Pancreas (tissue), 10 donors: ENCODE data around the gene CLSTN2. TPM values are rescaled to one million over a fixed set of nuclear protein-coding genes. Genes with fewer than 3 reads are reported as not detected.
"Not testable (repeated sequence)": the region's sequence is repeated elsewhere in the genome, so short reads cannot be mapped to it uniquely, and the experiment has no call there.

ENCODE experiments used
- ATAC-seq, 4 donors: fragments of 200-7000 bp; cut with Tn5 transposase; one replicate each; pipeline versions ENCODE4 v1.8.0 to v1.9.1; 2020; ENCODE audit warnings: mild to moderate bottlenecking in 4 of 4, moderate library complexity in 4 of 4
- DNase-seq, 6 donors: peaks; one replicate each; pipeline ENCODE4 v3.0.0-alpha.2; 2020
- FAIRE-seq: peaks from 2 replicates; lab custom pipeline; 2012; peaks lifted over from hg19 to GRCh38; lab: Jason Lieb, UNC
- H3K27ac ChIP-seq, 4 donors: fragments of 200-600 bp; sonication (generic); 1 replicate in 3 of 4; 2 replicates in 1 of 4; pipeline versions ENCODE4 v1.5.0 to v1.8.0; 2020
- H3K27me3 ChIP-seq, 4 donors: fragments of 200-600 bp; one replicate each; pipeline ENCODE4 v1.8.0; 2021
- H3K36me3 ChIP-seq, 3 donors: fragments of 200-600 bp; sonication (generic) in 1 of 3; one replicate each; pipeline versions ENCODE4 v1.5.0 to v1.8.0; 2020 to 2021
- H3K4me1 ChIP-seq, 3 donors: fragments of 200-600 bp; one replicate each; pipeline ENCODE4 v1.8.0; 2021
- H3K4me3 ChIP-seq, 4 donors: fragments of 200-600 bp; sonication (generic) in 2 of 4; one replicate each; pipeline versions ENCODE4 v1.5.0 to v1.8.0; 2020 to 2021
- H3K9me3 ChIP-seq, 4 donors: fragments of 200-600 bp; one replicate each; pipeline ENCODE4 v1.8.0; 2021
- WGBS, 2 donors: extraction: QIAGEN DNeasy Blood & Tissue Kit; methylation state at CpG; one replicate each; pipeline ENCODE4 v1.1.7; 2013; 5-methylcytosine and 5-hydroxymethylcytosine counted together
- intact Hi-C, 3 donors: fragments of 100-400 bp; cut with DNase I; formaldehyde crosslinking; loops; one replicate each; pipeline versions ENCODE4 v1.11.1 to v1.14.2; 2022
- polyA plus RNA-seq, 2 donors: library from polyadenylated mRNA; stranded (reverse); fragments of 200-250 nt; gene quantifications; one replicate each; pipeline ENCODE4 v1.2.3, GENCODE V29; 2013
- total RNA-seq, 6 donors: library from RNA; stranded (reverse); fragmentation: NEBNext Ultra II Directional in 4 of 6; extraction: Animal tissue kit (Norgen Biotek cat#: 25700) in 4 of 6; gene quantifications; one replicate each; pipeline versions ENCODE4 v1.2.1 to v1.2.4, GENCODE V29; 2021 to 2023
- TF ChIP-seq, protein P1 (sequence below), 4 donors: fragments of 200-600 bp; sonication (generic) in 3 of 4; IDR thresholded peaks; one replicate each; pipeline versions ENCODE4 v1.5.0 to v1.8.0; 2021; ENCODE audit warnings: antibody characterized with exemption in 4 of 4
- donor health status: healthy with polysubstance abuse.
- donor health status: DM: no; HTN: no; CAD: no; lungs with moderate emphysema.
- donor health status: DM: no; HTN: no; CAD: no.
- donor health status: control.
- donor health status: control.
- donor health status: Bipolar disorder and iron deficiency.
- donor health status: DM: yes; HTN: yes; CAD: no.
- donor health status: DM: no; HTN: no; CAD: no.
- donor health status: DM: no; HTN: no; CAD: no.
- donor health status: DM: yes; HTN: yes; CAD: no.

CLSTN2 gene
- total and polyA plus RNA-seq, 8 donors = 0.65 to 9.3 (median 2.9) TPM

DNA sequence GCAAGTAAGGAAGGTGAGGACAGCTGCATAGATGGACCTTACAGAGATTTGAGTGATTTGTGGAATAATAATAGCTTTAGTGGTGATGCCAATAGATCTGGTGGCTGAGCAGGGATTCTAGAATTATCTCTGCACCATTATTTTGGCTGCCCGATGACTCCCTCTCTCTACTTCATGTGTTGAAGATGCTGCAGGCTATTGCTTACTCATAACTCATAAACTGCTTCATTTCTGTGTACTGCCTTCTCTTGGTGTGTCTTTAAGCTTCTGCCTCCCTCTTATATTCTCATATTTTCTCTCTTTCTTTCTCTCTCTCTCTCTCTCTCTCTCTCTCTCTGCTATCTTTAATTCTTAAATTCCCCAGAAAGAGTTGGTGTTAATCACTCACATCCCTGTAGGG is 486.9 kb downstream of the CLSTN2 start:
- intact Hi-C loops = no loop called here

GRCh38 chr3:140423146-140423545 is 488.2 kb downstream of the CLSTN2 start:
- WGBS, 2 donors = 95% methylated on average over 4 of the region's 4 CpGs
- peaks cover 0 to 2% (median 0%) of the 10 kb centered on the region in 3 donors for H3K4me1 ChIP-seq
- TF ChIP-seq, protein P1, sequence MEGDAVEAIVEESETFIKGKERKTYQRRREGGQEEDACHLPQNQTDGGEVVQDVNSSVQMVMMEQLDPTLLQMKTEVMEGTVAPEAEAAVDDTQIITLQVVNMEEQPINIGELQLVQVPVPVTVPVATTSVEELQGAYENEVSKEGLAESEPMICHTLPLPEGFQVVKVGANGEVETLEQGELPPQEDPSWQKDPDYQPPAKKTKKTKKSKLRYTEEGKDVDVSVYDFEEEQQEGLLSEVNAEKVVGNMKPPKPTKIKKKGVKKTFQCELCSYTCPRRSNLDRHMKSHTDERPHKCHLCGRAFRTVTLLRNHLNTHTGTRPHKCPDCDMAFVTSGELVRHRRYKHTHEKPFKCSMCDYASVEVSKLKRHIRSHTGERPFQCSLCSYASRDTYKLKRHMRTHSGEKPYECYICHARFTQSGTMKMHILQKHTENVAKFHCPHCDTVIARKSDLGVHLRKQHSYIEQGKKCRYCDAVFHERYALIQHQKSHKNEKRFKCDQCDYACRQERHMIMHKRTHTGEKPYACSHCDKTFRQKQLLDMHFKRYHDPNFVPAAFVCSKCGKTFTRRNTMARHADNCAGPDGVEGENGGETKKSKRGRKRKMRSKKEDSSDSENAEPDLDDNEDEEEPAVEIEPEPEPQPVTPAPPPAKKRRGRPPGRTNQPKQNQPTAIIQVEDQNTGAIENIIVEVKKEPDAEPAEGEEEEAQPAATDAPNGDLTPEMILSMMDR (IDR thresholded peaks at IDR 0.05) = no peak
- intact Hi-C loops = no loop called here
- H3K36me3 ChIP-seq = no peaks in the 10 kb centered on the region
- ATAC-seq (no peak), DNase-seq (no peak), FAIRE-seq (no peak)
- no peaks in the 10 kb centered on the region for H3K27me3 ChIP-seq
- no peak overlapping the region for H3K4me3 ChIP-seq
- no peaks in the 10 kb centered on the region for H3K9me3 ChIP-seq
- no peak overlapping the region for H3K27ac ChIP-seq

More for the DNA sequence above, 486.9 kb downstream of the CLSTN2 start:
- Histone ChIP-seq H3K36me3 (no peaks in the 10 kb centered on the region), H3K4me3 (no peak overlapping the region), H3K27ac (peak overlapping the region in 1 of 4 donors; percentile 27), H3K9me3 (no peaks in the 10 kb centered on the region), H3K4me1 (peaks cover 0 to 2% (median 0%) of the 10 kb centered on the region in 3 donors), H3K27me3 (no peaks in the 10 kb centered on the region)
- TF ChIP-seq, protein P1 (IDR thresholded peaks at IDR 0.05) = no peak
- no peak for FAIRE-seq
- WGBS, 2 donors = 92 to 100% methylated on average over 1 of the region's 1 CpG
- no peak for DNase-seq
- no peak for ATAC-seq

DNA sequence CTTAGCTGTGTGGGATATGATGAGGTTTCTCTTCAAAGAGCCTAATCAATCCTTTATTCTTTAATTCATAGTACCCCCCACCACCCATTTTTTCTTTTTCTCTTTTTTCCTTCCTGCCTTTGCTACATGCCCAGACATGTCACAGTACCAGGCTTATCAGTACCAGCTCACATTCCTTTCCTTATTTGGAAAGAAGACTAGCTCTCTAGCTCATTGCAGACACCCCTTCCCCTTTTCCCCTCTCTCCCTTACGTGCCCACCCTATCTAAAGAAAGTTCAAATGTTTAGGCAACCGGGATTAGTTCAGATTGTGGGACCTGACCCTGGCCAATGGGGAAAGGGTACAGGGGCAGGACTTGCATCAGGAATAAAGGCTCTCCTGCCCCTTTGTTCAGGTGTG is 488.6 kb downstream of the CLSTN2 start:
- H3K27ac ChIP-seq, H3K36me3 ChIP-seq, intact Hi-C loops, H3K4me3 ChIP-seq, H3K27me3 ChIP-seq, ATAC-seq, FAIRE-seq, H3K4me1 ChIP-seq, DNase-seq, H3K9me3 ChIP-seq: not testable (repeated sequence)
- 69 to 71% methylated on average over 2 of the region's 2 CpGs for WGBS, 2 donors

DNA sequence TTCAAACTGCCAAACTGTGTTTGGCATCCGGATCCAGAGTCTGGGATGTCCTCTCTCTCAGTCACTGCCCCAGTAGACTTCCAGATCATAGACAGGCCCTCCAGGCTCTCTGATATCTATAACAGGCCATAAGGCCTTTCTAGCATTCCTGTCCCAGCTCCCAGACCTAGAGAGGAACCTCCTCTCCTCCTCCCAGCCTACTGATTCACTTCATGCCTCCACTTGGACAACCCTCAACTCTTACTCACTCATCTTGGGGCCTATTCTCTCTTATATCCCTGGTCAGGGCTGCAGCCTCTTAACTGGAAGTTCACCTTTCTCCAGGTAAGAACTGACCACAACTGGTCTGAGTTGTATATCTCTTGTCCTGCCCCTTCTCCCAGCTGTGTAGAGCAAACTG is 489.2 kb downstream of the CLSTN2 start:
- WGBS, 2 donors = 87 to 96% methylated on average over 1 of the region's 1 CpG
- peaks cover 0 to 2% (median 0%) of the 10 kb centered on the region in 3 donors for H3K4me1 ChIP-seq
- no peak overlapping the region for H3K4me3 ChIP-seq
- TF ChIP-seq, protein P1 (IDR thresholded peaks at IDR 0.05) = no peak
- DNase-seq (no peak), ATAC-seq (no peak), FAIRE-seq (no peak)
- H3K27ac ChIP-seq = no peak overlapping the region
- no peaks in the 10 kb centered on the region for H3K36me3 ChIP-seq
- intact Hi-C loops = no loop called here
- no peaks in the 10 kb centered on the region for H3K27me3 ChIP-seq
- H3K9me3 ChIP-seq = no peaks in the 10 kb centered on the region

GRCh38 chr3:140424726-140425125 is 489.7 kb downstream of the CLSTN2 start:
- TF ChIP-seq, protein P1 (IDR thresholded peaks at IDR 0.05) = no peak
- Histone ChIP-seq H3K36me3 (no peaks in the 10 kb centered on the region), H3K27me3 (no peaks in the 10 kb centered on the region), H3K9me3 (no peaks in the 10 kb centered on the region), H3K4me3 (no peak overlapping the region), H3K27ac (no peak overlapping the region), H3K4me1 (peaks cover 0 to 2% (median 0%) of the 10 kb centered on the region in 3 donors)
- ATAC-seq (no peak), FAIRE-seq (no peak), DNase-seq (no peak)
- intact Hi-C loops = no loop called here
- 74 to 80% methylated on average over 1 of the region's 1 CpG for WGBS, 2 donors
